Breast epithelium (tissue), 3 donors: ENCODE data around the gene KCNG4.

Source experiments
- CTCF ChIP-seq, 3 donors: fragments of 450-650 bp; IDR thresholded peaks; one replicate each; pipeline ENCODE4 v1.5.1; 2016 to 2017; ENCODE audit warnings: antibody characterized with exemption in 3 of 3, mild to moderate bottlenecking in 3 of 3, moderate library complexity in 3 of 3
- POLR2A ChIP-seq: fragments of 450-650 bp; IDR thresholded peaks from one replicate; pipeline ENCODE4 v1.6.1; 2016; ENCODE audit warnings: antibody characterized with exemption, mild to moderate bottlenecking, moderate library complexity

DNA sequence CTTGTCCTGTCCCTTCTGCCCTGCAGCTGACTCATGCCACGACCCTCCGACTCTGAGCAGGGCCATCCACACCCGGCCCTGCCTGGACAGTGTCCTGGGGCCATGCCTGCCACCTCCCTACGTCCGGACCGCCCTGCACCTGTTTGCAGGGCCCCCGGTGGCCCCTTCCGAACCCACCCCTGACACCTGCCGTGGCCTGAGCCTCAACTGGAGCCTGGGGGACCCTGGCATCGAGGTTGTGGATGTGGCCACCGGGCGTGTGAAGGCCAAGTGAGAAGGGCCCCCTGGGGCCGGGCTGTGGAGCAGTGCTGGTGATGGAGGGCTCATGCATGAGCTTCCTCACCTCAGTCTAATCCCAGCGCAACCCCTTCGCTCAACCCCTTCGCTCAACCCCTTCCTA is 43.7 kb downstream of the KCNG4 start:
- TF ChIP-seq CTCF (IDR thresholded peaks at IDR 0.05) (no peak), POLR2A (no peak)
